Sigmoid colon (tissue), 3 donors: ENCODE data around the gene LHX3.

ENCODE experiments used
- POLR2A ChIP-seq, 2 donors: fragments of 450-650 bp; IDR thresholded peaks; one replicate each; pipeline ENCODE4 v1.6.1; 2016; ENCODE audit warnings: antibody characterized with exemption in 2 of 2, mild to moderate bottlenecking in 2 of 2, moderate library complexity in 2 of 2
- TF ChIP-seq, protein P1 (sequence below), 4 experiments: fragments of 450-650 bp in 3 of 4; fragments of 200-600 bp in 1 of 4; IDR thresholded peaks; one replicate each; pipeline ENCODE4 v1.5.1; 2016 to 2019; ENCODE audit warnings: antibody characterized with exemption in 4 of 4, mild to moderate bottlenecking in 3 of 4, moderate library complexity in 2 of 4

DNA sequence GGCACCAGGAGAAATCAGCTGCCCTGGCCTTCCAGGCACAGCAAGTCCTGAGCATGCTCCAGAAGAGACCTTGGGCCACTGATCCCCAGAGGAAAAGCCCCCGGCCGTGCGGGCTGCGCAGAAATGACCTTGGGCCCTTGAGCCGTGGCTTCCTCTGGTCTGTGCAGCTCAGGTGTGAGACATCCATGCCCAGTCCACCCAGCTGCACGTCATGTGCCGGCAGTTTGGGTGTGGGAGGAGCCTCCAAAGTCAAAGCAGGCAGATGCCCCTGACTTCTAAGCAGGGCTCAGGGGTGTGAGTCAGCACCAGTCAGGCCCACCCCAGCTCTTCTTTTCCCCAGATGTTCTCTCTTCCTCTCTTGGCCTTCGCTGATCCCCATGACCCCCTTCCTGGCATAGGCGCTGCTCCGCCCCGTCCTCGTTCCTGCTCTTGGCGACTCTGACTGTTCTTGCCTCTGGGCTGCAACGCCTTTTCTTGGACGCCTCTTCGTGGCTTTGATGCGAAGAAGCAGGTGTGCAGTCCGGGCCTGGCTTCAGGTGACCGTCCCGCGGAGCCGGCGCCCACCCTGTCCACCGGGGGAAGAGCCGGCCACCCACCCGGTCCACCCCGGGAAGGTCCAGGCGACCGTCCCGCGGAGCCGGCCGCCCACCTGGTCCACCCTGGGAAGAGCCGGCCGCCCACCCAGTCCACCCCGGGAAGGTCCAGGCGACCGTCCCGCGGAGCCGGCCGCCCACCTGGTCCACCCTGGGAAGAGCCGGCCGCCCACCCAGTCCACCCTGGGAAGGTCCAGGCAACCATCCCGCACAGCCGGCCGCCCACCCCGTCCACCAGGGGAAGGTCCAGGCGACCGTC is 46.6 kb upstream of the LHX3 start:
- TF ChIP-seq, protein P1, sequence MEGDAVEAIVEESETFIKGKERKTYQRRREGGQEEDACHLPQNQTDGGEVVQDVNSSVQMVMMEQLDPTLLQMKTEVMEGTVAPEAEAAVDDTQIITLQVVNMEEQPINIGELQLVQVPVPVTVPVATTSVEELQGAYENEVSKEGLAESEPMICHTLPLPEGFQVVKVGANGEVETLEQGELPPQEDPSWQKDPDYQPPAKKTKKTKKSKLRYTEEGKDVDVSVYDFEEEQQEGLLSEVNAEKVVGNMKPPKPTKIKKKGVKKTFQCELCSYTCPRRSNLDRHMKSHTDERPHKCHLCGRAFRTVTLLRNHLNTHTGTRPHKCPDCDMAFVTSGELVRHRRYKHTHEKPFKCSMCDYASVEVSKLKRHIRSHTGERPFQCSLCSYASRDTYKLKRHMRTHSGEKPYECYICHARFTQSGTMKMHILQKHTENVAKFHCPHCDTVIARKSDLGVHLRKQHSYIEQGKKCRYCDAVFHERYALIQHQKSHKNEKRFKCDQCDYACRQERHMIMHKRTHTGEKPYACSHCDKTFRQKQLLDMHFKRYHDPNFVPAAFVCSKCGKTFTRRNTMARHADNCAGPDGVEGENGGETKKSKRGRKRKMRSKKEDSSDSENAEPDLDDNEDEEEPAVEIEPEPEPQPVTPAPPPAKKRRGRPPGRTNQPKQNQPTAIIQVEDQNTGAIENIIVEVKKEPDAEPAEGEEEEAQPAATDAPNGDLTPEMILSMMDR (IDR thresholded peaks at IDR 0.05) = no peak
- TF ChIP-seq POLR2A (IDR thresholded peaks at IDR 0.05) = no peak
